Esophagus mucosa (tissue), 1 donor: ENCODE data around the gene CDKN2D. TPM values are rescaled to one million over a fixed set of nuclear protein-coding genes. Genes with fewer than 3 reads are reported as not detected.

Source experiments
- ATAC-seq: fragments of 200-7000 bp; cut with Tn5 transposase; one replicate; pipeline ENCODE4 v1.9.1; 2020
- total RNA-seq: library from RNA; stranded (reverse); gene quantifications from one replicate; pipeline ENCODE4 v1.2.4, GENCODE V29; 2023
- donor health status: DM: yes; HTN: yes; CAD: no.

The CDKN2D gene
- total RNA-seq, 1 donor from 2014 or later = 8.4 TPM

DNA sequence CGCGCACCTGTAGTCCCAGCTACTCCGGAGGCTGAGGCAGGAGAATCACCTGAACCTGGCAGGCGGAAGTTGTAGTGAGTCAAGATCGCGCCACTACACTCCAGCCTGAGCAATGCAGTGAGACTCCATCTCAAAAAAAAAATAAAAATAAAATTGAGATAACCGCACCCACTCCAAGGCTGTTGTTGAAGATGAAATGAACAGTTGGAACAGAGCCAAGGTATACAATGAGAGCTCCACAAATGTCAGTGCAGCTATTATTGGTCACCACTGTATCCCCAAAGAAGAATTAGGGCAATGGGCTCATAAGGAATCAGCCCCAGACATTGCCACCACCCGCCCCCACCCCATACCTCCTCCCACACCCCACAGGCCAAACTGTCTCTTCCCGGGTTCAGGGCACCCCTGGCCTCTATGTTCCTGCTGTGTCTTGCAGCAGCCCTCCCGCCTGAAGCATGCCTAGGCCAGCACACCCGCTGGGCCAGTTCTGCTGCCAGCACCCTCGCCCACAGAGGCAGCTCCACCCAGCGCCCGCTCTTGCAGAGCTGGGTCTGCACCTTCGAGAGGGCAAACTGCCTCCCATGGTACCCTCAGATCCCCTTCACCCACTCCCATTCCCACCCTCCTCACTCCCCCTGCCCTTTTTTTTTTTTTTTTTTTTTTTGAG is 48.0 kb downstream of the CDKN2D start:
- ATAC-seq = peak; percentile 90

DNA sequence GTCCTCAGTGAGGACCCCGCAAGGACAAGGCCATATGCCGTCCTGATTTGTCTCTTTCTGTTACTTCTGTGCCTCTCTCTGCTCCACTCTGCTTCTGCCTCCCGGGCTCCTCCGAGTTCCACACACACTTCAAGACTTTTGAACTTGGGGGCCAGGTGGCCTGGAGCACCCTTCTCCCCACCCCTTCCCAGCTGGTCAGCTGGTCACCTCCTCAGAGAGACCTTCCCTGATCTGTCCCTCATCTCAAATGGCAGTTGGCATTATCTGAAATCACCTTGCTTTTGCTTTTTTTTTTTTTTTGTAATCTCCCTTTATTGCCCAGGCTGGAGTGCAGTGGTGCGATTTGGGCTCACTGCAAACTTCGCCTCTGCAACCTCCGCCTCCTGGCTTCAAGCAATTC is 49.4 kb downstream of the CDKN2D start:
- ATAC-seq = no peak

DNA sequence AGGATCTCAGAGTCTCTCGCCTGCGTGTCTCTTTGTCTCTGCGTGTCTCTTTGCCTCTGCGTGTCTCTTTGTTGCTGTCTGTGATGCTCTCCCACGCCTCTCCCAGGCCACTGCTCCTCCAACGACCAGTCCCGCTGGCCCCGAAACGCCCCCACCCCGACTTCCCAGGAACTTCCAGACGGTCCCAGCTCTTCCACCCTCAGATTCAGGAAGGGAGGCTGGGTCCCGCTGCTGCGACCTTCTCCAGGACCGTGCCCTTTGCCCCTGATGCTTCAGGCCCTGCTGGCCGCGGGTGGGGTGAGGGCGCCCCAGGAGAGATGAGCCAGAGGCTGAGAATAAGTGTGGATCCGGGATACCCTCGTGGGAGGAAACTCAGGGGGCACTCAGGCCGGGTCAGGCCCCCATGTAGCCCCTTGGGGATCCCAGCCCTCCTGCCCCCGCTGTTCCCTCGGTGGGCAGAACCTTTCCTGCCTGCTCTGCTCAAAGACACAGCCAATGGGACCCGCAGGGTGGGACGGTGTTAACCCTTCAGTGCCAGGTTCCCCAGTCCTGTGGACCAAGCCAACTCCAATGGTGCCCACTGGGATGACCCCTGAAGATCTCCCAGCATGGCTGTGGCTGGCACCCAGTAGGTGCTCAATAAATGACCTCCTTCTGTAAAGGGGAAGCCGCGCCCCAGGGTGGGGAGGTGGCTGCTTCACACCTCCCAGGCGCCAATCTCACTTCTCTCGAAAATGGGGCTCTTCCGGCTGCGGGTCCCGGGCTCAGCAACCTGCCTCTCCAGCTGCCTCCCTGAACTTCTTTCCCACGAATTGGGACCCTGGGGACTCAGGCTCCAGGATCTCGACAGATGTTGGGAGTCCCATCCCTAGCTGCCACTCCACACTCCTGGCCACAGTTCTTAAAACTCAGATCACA is 50.1 kb downstream of the CDKN2D start:
- no peak for ATAC-seq

DNA sequence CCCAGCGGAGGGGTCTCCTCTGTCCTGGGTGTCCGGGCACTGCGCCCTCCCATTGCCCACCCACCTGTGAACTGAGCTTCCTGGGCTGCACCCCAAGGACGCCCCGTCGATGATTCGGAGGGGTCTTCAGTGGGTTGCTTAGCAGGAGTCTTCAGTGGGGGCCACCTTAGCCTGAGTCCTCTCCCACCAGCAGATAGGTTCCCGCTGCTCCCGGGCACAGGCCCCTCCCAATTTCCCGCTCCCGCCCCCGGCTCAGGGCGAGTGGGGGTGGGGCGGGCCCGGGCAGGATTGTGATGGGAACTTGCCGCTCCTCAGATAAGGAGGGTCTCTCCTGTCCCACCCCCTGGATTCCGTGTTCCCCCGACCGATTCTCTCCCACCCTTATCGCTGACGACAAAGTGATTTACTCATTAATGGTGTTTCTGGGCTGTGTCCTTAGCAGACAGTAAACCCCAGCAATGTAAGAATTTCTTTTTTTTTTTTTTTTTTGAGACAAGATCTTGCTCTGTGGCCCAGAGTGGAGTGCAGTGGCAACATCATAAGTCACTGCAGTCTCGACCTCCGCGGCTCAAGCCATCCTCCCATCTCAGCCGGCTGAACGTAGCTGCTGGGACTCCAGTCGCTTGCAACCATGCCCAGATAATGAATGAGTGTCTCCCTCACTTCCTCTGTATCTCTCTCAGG is 50.9 kb downstream of the CDKN2D start:
- ATAC-seq = peak; percentile 18

DNA sequence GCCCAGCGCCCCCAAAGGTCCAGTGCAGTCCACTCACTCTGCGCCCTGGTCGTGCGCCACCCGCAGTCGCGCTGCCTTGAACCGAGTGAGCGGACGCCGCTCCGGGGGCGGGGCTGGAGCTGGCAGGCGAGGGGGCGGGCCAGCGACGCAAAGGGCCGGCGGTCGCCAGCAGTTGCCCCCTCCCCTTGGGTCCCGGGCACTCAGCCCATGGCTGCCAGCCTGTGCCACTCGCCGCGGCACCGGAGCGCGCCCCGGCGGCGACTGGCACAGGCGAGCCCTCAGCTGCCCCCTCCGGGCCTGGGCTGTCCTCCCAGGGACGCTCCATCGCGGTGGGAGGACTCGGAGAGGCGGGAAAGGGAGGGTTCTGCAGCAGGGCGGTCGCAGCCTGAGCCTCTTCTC is 51.4 kb downstream of the CDKN2D start, which contains the start of gene S1PR5:
TSS of gene S1PR5 (minus strand) at position 87 of the 399 bp plus-strand sequence. CDS start 2,436 bp downstream, outside the sequence.
- peak; percentile 24 for ATAC-seq

DNA sequence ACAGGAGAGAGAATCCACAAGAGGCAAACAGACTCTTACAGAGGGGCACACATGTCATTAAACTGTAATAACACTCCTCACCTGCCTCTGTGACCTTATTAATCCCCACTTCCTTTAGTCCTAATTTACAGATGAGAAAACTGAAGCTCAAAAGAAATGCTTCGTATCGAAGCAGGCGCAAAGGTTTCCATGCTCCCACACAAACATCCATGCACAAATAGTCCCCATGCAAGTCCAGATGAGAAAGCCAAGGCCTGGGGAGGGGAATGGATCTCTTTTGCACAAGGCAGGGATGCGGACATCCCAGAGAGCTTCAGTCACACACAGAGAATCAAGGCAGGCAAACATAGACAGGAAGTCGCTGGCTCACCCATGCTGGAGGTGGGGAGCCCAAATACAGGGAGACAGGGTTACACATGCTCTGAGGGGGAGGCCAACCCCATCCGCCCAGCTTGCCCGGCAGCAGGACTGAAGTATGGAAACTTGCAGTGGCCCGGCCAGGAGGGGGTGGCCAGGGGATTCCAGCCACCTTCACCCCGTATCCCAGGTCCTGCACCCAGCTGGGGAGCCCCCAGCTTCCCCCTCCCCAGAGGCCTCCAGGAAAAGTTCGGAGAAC is 52.0 kb downstream of the CDKN2D start:
- peak; percentile 35 for ATAC-seq

Other genes starting within 250 kb of the CDKN2D start
- 19.6 TPM for gene RAVER1, start 235.4 kb downstream of the CDKN2D start, total RNA-seq
- 7.6 TPM for gene ICAM3, start 229.4 kb downstream of the CDKN2D start, total RNA-seq
- 51.1 TPM for gene TYK2, start 188.4 kb downstream of the CDKN2D start, total RNA-seq
- 86.5 TPM for gene CDC37, start 165.4 kb downstream of the CDKN2D start, total RNA-seq
- gene PDE4A, start 148.4 kb downstream of the CDKN2D start, total RNA-seq = 0.92 TPM
- gene KEAP1, start 65.6 kb downstream of the CDKN2D start, total RNA-seq = 60.6 TPM
- 7.9 TPM for gene S1PR5, start 51.5 kb downstream of the CDKN2D start, total RNA-seq
- gene ATG4D, start 25.1 kb downstream of the CDKN2D start, total RNA-seq = 42.2 TPM
- 22.5 TPM for gene KRI1, start 3.0 kb downstream of the CDKN2D start, total RNA-seq
- 61.5 TPM for gene AP1M2, start 18.3 kb upstream of the CDKN2D start, total RNA-seq
- gene SLC44A2, start 56.6 kb upstream of the CDKN2D start, total RNA-seq = 109 TPM
- 160 TPM for gene ILF3, start 85.4 kb upstream of the CDKN2D start, total RNA-seq
- 30.5 TPM for gene QTRT1, start 132.5 kb upstream of the CDKN2D start, total RNA-seq
- gene DNM2, start 149.1 kb upstream of the CDKN2D start, total RNA-seq = 79.8 TPM